ENCODE data around the gene NRN1L. TPM values are rescaled to one million over a fixed set of nuclear protein-coding genes. Genes with fewer than 3 reads are reported as not detected.

Gene NRN1L
- total RNA-seq, 1 experiment from 2014 or later: 1.1 TPM

DNA sequence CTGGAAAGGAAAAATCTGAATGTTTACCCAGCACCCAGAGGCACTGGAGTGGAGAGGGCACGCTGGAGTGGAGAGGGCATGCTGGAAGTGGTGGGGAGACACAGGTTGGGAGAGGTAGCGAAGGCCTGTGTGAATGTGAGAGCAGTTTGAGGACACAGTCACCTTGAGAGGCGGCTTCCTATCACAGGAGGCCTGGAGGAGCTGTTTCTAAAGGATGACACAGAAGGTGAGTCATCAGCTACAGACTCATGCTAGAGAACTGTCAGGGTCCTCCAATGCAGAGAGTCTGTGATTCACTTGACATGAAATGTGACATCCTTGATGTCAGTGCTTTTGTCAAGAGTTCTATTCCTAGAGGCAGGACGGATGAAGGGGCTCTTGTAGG is 33.2 kb downstream of the NRN1L start:
- H3K27ac ChIP-seq (ENCODE audit: low read length): no peak overlapping the region
- POLR2A ChIA-PET: no interaction called here
- ATAC-seq (peak; percentile 52; the same call in 1 of the 2 replicates), DNase-seq (ENCODE audit: low read depth, low spot score) (peak; percentile 47)
- in situ Hi-C loops (cut with HindIII; ENCODE audit: low pct_unique_long_range_greater_than_20kb, low sequenced_read_pairs) (no loop called here), intact Hi-C loops (cut with micrococcal nuclease; ENCODE audit: unreplicated experiment) (no loop called here)
- no TSS peak for BruUV-seq (replicated peaks)
- H3K36me3 ChIP-seq (ENCODE audit: control insufficient read depth, insufficient read depth, low read length): no peaks in the 10 kb centered on the region
- TF ChIP-seq SIN3A (IDR thresholded peaks at IDR 0.05; ENCODE audit: borderline replicate concordance, insufficient read depth, low read depth, low read length) (no peak), TCF7L2 (IDR thresholded peaks at IDR 0.05; ENCODE audit: low read depth, low read length) (no peak), POLR2AphosphoS5 (IDR thresholded peaks at IDR 0.05; ENCODE audit: low read depth, low read length) (no peak)
- TF ChIP-seq, protein P1, sequence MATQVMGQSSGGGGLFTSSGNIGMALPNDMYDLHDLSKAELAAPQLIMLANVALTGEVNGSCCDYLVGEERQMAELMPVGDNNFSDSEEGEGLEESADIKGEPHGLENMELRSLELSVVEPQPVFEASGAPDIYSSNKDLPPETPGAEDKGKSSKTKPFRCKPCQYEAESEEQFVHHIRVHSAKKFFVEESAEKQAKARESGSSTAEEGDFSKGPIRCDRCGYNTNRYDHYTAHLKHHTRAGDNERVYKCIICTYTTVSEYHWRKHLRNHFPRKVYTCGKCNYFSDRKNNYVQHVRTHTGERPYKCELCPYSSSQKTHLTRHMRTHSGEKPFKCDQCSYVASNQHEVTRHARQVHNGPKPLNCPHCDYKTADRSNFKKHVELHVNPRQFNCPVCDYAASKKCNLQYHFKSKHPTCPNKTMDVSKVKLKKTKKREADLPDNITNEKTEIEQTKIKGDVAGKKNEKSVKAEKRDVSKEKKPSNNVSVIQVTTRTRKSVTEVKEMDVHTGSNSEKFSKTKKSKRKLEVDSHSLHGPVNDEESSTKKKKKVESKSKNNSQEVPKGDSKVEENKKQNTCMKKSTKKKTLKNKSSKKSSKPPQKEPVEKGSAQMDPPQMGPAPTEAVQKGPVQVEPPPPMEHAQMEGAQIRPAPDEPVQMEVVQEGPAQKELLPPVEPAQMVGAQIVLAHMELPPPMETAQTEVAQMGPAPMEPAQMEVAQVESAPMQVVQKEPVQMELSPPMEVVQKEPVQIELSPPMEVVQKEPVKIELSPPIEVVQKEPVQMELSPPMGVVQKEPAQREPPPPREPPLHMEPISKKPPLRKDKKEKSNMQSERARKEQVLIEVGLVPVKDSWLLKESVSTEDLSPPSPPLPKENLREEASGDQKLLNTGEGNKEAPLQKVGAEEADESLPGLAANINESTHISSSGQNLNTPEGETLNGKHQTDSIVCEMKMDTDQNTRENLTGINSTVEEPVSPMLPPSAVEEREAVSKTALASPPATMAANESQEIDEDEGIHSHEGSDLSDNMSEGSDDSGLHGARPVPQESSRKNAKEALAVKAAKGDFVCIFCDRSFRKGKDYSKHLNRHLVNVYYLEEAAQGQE (IDR thresholded peaks at IDR 0.05; ENCODE audit: insufficient read depth in 1 of 2, low read depth in 2 of 2, low read length in 1 of 2): no peak
- TF ChIP-seq, protein P2, sequence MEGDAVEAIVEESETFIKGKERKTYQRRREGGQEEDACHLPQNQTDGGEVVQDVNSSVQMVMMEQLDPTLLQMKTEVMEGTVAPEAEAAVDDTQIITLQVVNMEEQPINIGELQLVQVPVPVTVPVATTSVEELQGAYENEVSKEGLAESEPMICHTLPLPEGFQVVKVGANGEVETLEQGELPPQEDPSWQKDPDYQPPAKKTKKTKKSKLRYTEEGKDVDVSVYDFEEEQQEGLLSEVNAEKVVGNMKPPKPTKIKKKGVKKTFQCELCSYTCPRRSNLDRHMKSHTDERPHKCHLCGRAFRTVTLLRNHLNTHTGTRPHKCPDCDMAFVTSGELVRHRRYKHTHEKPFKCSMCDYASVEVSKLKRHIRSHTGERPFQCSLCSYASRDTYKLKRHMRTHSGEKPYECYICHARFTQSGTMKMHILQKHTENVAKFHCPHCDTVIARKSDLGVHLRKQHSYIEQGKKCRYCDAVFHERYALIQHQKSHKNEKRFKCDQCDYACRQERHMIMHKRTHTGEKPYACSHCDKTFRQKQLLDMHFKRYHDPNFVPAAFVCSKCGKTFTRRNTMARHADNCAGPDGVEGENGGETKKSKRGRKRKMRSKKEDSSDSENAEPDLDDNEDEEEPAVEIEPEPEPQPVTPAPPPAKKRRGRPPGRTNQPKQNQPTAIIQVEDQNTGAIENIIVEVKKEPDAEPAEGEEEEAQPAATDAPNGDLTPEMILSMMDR (IDR thresholded peaks at IDR 0.05): no peak
- CTCF ChIA-PET: no interaction called here
- H3K4me1 ChIP-seq (ENCODE audit: control insufficient read depth, insufficient read depth, low read length): no peaks in the 10 kb centered on the region; the same call in 1 of the 2 replicates
- H3K4me3 ChIP-seq (ENCODE audit: low read depth in 2 of 2, low read length in 2 of 2): no peak overlapping the region
- H3K27me3 ChIP-seq (ENCODE audit: control insufficient read depth, insufficient read depth, low read length): no peaks in the 10 kb centered on the region
- no peaks in the 10 kb centered on the region for H3K9me3 ChIP-seq (ENCODE audit: control insufficient read depth, insufficient read depth, low read depth, low read length)

DNA sequence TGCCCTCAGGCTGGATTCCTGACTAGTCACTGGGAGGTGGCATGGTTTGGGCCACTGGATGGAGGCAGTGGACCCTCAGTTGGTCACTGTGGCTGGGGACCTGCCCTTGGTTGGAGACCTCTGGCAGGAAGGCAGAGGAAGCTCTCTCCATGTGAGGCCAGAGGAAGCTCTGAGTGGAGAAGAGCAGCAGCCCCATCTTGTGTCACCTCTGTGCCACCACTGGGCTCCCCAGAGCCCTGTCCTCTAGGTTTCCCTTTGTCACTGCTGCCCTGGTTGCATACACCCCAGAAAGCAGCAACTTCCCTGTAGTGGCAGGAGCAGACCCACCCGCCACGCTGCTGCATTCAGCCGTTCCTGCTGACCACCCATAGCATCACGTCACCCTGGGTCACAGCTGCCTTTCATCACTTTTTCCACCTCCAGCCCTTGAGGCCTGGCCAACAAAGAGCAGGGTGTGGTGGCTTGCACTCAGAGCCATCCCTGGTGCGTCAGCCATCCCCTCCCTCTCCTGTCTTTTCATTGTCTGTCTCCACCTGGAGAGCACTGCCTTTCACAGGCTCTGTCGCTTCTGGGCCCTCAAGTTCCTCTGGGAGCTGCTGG is 35.0 kb downstream of the NRN1L start:
- CTCF ChIA-PET: no interaction called here
- BruUV-seq (replicated peaks): no TSS peak
- Histone ChIP-seq H3K27me3 (ENCODE audit: control insufficient read depth, insufficient read depth, low read length) (no peaks in the 10 kb centered on the region), H3K9me3 (ENCODE audit: control insufficient read depth, insufficient read depth, low read depth, low read length) (no peaks in the 10 kb centered on the region), H3K27ac (ENCODE audit: low read length) (no peak overlapping the region), H3K4me3 (ENCODE audit: low read depth in 2 of 2, low read length in 2 of 2) (no peak overlapping the region), H3K36me3 (ENCODE audit: control insufficient read depth, insufficient read depth, low read length) (no peaks in the 10 kb centered on the region), H3K4me1 (ENCODE audit: control insufficient read depth, insufficient read depth, low read length) (no peaks in the 10 kb centered on the region; the same call in 1 of the 2 replicates)
- TF ChIP-seq, protein P1 (IDR thresholded peaks at IDR 0.05; ENCODE audit: insufficient read depth in 1 of 2, low read depth in 2 of 2, low read length in 1 of 2): no peak
- TF ChIP-seq, protein P2 (IDR thresholded peaks at IDR 0.05): no peak
- TF ChIP-seq POLR2AphosphoS5 (IDR thresholded peaks at IDR 0.05; ENCODE audit: low read depth, low read length) (no peak), SIN3A (IDR thresholded peaks at IDR 0.05; ENCODE audit: borderline replicate concordance, insufficient read depth, low read depth, low read length) (no peak)
- POLR2A ChIA-PET: no interaction called here
- no peak for DNase-seq (ENCODE audit: low read depth, low spot score)
- in situ Hi-C loops (cut with HindIII; ENCODE audit: low pct_unique_long_range_greater_than_20kb, low sequenced_read_pairs): no loop called here
- intact Hi-C loops (cut with micrococcal nuclease; ENCODE audit: unreplicated experiment): no loop called here
- no peak for ATAC-seq

Data from Panc1 (cell line).